Stimulated activated naive B cell treated with anti-CD40 and anti-IgM and Interleukin-4, amounts not matched to agents 10 μg/mL and 1 μg/mL and 100 μg/mL, for 72 hours (primary cell): Measurements from ENCODE around the gene DPP7.
"Not testable (repeated sequence)": the region's sequence is repeated elsewhere in the genome, so short reads cannot be mapped to it uniquely, and the experiment has no call there.

Experiments used
- ATAC-seq, 2 donors: fragments of 150-1000 bp; cut with Tn5 transposase; replicated peaks; 2 replicates each; pipeline ENCODE4 v1.10.0; 2021; ENCODE audit warnings: moderate library complexity in 1 of 2
- DNase-seq: peaks from one replicate; pipeline ENCODE4 v3.0.0; 2021
- H3K27ac Mint-ChIP-seq: one replicate; pipeline ENCODE4 v1.8.0; 2022; ENCODE audit warnings: mild to moderate bottlenecking, mixed read lengths
- H3K27me3 Mint-ChIP-seq, 2 donors: one replicate each; pipeline ENCODE4 v1.8.0; 2022; ENCODE audit warnings: mixed read lengths in 2 of 2
- H3K36me3 Mint-ChIP-seq, 2 donors: one replicate each; pipeline ENCODE4 v1.8.0; 2022; ENCODE audit warnings: mixed read lengths in 2 of 2, mild to moderate bottlenecking in 1 of 2
- H3K4me1 Mint-ChIP-seq, 2 donors: one replicate each; pipeline ENCODE4 v1.8.0; 2022; ENCODE audit warnings: mixed read lengths in 2 of 2, mild to moderate bottlenecking in 1 of 2
- H3K4me3 Mint-ChIP-seq, 2 donors: one replicate each; pipeline ENCODE4 v1.8.0; 2022; ENCODE audit warnings: mild to moderate bottlenecking in 2 of 2, mixed read lengths in 2 of 2, moderate library complexity in 1 of 2
- H3K9me3 Mint-ChIP-seq, 2 donors: one replicate each; pipeline ENCODE4 v1.8.0; 2022; ENCODE audit warnings: mixed read lengths in 2 of 2, mild to moderate bottlenecking in 1 of 2

Gene DPP7

DNA sequence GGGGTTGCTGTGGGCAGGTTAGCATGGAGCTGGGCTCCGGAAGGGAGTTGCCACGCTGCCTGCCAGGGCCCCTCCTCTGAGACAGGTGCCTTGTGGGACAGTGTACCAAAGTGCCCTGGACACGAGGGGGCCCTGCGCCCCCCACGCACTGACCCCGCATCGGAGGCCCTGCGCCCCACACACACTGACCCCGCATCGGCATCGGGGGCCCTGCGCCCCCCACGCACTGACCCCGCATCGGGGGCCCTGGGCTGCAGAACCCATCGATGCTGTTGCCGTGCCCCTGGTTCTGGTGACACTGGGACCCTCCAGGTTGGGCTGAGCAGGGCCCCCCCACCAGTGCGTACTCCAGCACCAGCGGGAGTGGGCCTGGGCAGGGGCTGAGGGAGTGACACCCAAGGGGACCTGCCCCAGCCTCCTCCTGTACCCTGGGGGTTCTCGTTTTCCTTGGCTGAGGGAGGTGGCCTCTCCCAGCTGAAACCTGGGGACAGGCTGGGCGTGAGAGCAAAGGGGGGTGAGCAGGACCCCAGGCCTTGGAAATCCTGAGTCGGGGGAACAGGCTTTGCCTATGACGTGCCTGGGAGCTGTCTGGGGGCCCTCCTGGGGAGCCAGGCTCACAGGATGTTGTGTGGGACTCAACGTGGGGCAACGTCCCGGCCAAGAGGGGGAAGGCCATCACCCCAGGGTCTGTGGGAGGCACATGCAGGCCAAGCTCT lies 51.1 kb downstream of the DPP7 start:
- DNase-seq (no peak), ATAC-seq (no peak)
- Mint-ChIP-seq H3K27me3 (peaks cover 8 to 10% of the 10 kb centered on the region in 2 donors), H3K9me3 (no peaks in the 10 kb centered on the region), H3K4me3 (no peak overlapping the region), H3K4me1 (peaks cover 7 to 17% of the 10 kb centered on the region in 2 donors), H3K27ac (no peak overlapping the region), H3K36me3 (no peaks in the 10 kb centered on the region)

GRCh38 chr9:137062798-137063197 lies 51.7 kb downstream of the DPP7 start:
- not testable (repeated sequence) for H3K27me3 Mint-ChIP-seq, H3K27ac Mint-ChIP-seq, H3K36me3 Mint-ChIP-seq, H3K4me3 Mint-ChIP-seq, DNase-seq, H3K9me3 Mint-ChIP-seq, ATAC-seq
- peaks cover 5 to 14% of the 10 kb centered on the region in 2 donors for H3K4me1 Mint-ChIP-seq

DNA sequence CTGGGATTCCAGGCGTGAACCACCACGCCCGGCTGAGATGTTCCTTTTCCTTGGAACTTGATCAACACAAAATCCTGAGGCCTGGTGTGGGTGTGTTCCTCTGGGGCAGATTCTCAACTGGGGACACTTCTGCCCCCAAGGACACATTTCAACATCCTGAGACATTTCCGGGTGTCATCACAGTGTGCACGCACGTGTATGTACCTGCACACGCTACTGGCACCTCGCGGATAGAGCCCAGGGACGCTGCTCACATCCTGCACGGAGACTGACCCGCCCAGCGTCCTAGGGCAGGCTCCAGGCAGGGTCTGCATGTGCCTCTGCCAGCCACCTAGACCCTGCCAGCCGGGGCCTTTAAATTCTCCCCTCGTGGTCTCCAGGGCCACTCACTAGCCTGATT lies 52.1 kb downstream of the DPP7 start:
- ATAC-seq (no peak), DNase-seq (no peak)
- Mint-ChIP-seq H3K9me3 (no peaks in the 10 kb centered on the region), H3K4me1 (peaks cover 3 to 12% of the 10 kb centered on the region in 2 donors), H3K36me3 (no peaks in the 10 kb centered on the region), H3K27ac (no peak overlapping the region), H3K27me3 (peaks cover 5 to 6% of the 10 kb centered on the region in 2 donors), H3K4me3 (no peak overlapping the region)
